MCF 10A (cell line): ENCODE measurements around the gene FAM131C. TPM values are rescaled to one million over a fixed set of nuclear protein-coding genes. Genes with fewer than 3 reads are reported as not detected.

ENCODE experiments used
- BruUV-seq: library from RNA; stranded (reverse); fragments of 400-500 nt; replicated peaks from 2 replicates; lab custom pipeline; 2021; lab: Mats Ljungman, UMichigan
- CTCF ChIA-PET: fragments of 300-600 bp; sonication (Branson Sonifier 250); formaldehyde crosslinking; extraction: SDS; loops from one replicate; lab custom pipeline; 2021; ENCODE audit warnings: antibody characterized with exemption, inconsistent platforms; lab: Yijun Ruan, JAX
- POLR2A ChIA-PET: fragments of 300-600, 350-650 bp; sonication (Branson Sonifier 250); formaldehyde crosslinking; extraction: SDS; loops from one replicate; lab custom pipeline; 2020; ENCODE audit warnings: antibody characterized with exemption, inconsistent platforms; lab: Yijun Ruan, JAX
- DNase-seq: peaks from one replicate; pipeline ENCODE4 v3.0.0-alpha.2; 2018; ENCODE audit not compliant: unreplicated experiment
- H3K27ac Mint-ChIP-seq: one replicate; pipeline ENCODE4 v1.8.0; 2022; ENCODE audit warnings: mild to moderate bottlenecking, low read depth, mixed read lengths; ENCODE audit not compliant: unreplicated experiment
- H3K27me3 Mint-ChIP-seq: one replicate; pipeline ENCODE4 v1.8.0; 2022; ENCODE audit warnings: mixed read lengths; ENCODE audit not compliant: insufficient read depth, unreplicated experiment
- H3K36me3 Mint-ChIP-seq: one replicate; pipeline ENCODE4 v1.8.0; 2022; ENCODE audit warnings: mild to moderate bottlenecking, moderate library complexity, mixed read lengths; ENCODE audit not compliant: insufficient read depth, unreplicated experiment
- H3K4me1 Mint-ChIP-seq: one replicate; pipeline ENCODE4 v1.8.0; 2022; ENCODE audit warnings: mixed read lengths; ENCODE audit not compliant: insufficient read depth, unreplicated experiment
- H3K4me3 Mint-ChIP-seq: one replicate; pipeline ENCODE4 v1.8.0; 2022; ENCODE audit warnings: mild to moderate bottlenecking, moderate library complexity, mixed read lengths; ENCODE audit not compliant: unreplicated experiment
- H3K9me3 Mint-ChIP-seq: one replicate; pipeline ENCODE4 v1.8.0; 2022; ENCODE audit warnings: mixed read lengths; ENCODE audit not compliant: unreplicated experiment
- intact Hi-C: fragments of 100-400 bp; cut with micrococcal nuclease; formaldehyde crosslinking; loops from 2 replicates; pipeline ENCODE4 v1.14.1; 2022
- total RNA-seq: library from RNA; stranded (reverse); gene quantifications from 2 replicates; pipeline ENCODE4 v1.2.3, GENCODE V29; 2022
- TF ChIP-seq, protein P1 (sequence below): fragments of 200-600 bp; IDR thresholded peaks from one replicate; pipeline ENCODE4 v1.8.0; 2022; ENCODE audit warnings: antibody characterized with exemption, mild to moderate bottlenecking; ENCODE audit not compliant: unreplicated experiment

The FAM131C gene
- total RNA-seq, 1 experiment from 2014 or later: not detected

- TF ChIP-seq, protein P1, sequence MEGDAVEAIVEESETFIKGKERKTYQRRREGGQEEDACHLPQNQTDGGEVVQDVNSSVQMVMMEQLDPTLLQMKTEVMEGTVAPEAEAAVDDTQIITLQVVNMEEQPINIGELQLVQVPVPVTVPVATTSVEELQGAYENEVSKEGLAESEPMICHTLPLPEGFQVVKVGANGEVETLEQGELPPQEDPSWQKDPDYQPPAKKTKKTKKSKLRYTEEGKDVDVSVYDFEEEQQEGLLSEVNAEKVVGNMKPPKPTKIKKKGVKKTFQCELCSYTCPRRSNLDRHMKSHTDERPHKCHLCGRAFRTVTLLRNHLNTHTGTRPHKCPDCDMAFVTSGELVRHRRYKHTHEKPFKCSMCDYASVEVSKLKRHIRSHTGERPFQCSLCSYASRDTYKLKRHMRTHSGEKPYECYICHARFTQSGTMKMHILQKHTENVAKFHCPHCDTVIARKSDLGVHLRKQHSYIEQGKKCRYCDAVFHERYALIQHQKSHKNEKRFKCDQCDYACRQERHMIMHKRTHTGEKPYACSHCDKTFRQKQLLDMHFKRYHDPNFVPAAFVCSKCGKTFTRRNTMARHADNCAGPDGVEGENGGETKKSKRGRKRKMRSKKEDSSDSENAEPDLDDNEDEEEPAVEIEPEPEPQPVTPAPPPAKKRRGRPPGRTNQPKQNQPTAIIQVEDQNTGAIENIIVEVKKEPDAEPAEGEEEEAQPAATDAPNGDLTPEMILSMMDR: no peak
- DNase-seq: peak; percentile 53
- no peak overlapping the region for H3K4me3 Mint-ChIP-seq
- peak overlapping the region; percentile 9 for H3K27ac Mint-ChIP-seq
- H3K36me3 Mint-ChIP-seq: peaks cover 36% of the 10 kb centered on the region
- H3K9me3 Mint-ChIP-seq: no peaks in the 10 kb centered on the region
- CTCF ChIA-PET: interaction anchor here (0.7 to 1.4 kb wide), 2 partner anchors 42 to 77 kb away, joined by 3 to 7 read pairs; no protein-coding TSS in a partner anchor
- intact Hi-C loops: loop anchor here (5.0 kb wide), 1 partner anchor 44 kb away; no protein-coding TSS in a partner anchor
- peaks cover 27% of the 10 kb centered on the region for H3K4me1 Mint-ChIP-seq
- POLR2A ChIA-PET: interaction anchor here (0.7 to 5.8 kb wide), 5 partner anchors 10 to 65 kb away, joined by 3 to 53 read pairs (median 3); no protein-coding TSS in a partner anchor
- H3K27me3 Mint-ChIP-seq: no peaks in the 10 kb centered on the region
- BruUV-seq: no TSS peak
Observed at GRCh38 chr1:16120940-16121410, 47.5 kb upstream of the FAM131C start.

GRCh38 chr1:16120407-16120806, 47.0 kb upstream of the FAM131C start:
- Mint-ChIP-seq H3K4me1 (peaks cover 21% of the 10 kb centered on the region), H3K27ac (peak overlapping the region; percentile 9), H3K27me3 (no peaks in the 10 kb centered on the region), H3K9me3 (no peaks in the 10 kb centered on the region), H3K4me3 (no peak overlapping the region), H3K36me3 (peaks cover 30% of the 10 kb centered on the region)
- intact Hi-C loops: loop anchor here (5.0 kb wide), 1 partner anchor 43 kb away; no protein-coding TSS in a partner anchor
- DNase-seq: no peak
- ChIA-PET CTCF (interaction anchor here (0.8 to 1.4 kb wide), 2 partner anchors 38 to 41 kb away, joined by 3 to 7 read pairs; no protein-coding TSS in a partner anchor), POLR2A (interaction anchor here (0.6 to 5.8 kb wide), 6 partner anchors 9 to 66 kb away, joined by 3 to 53 read pairs (median 4); no protein-coding TSS in a partner anchor)
- TF ChIP-seq, protein P1: no peak
- no TSS peak for BruUV-seq

- H3K4me3 Mint-ChIP-seq: no peak overlapping the region
- ChIA-PET CTCF (interaction anchor here (0.8 to 1.3 kb wide), 3 partner anchors 11 to 40 kb away, joined by 3 read pairs; no protein-coding TSS in a partner anchor), POLR2A (interaction anchor here (0.6 to 1.1 kb wide), 3 partner anchors 28 to 66 kb away, joined by 3 to 4 read pairs (median 4); no protein-coding TSS in a partner anchor)
- DNase-seq: no peak
- H3K36me3 Mint-ChIP-seq: peaks cover 25% of the 10 kb centered on the region
- TF ChIP-seq, protein P1: no peak
- intact Hi-C loops: loop anchor here (5.0 kb wide), 1 partner anchor 43 kb away; no protein-coding TSS in a partner anchor
- peaks cover 21% of the 10 kb centered on the region for H3K4me1 Mint-ChIP-seq
- H3K27ac Mint-ChIP-seq: peak overlapping the region; percentile 27
- no peaks in the 10 kb centered on the region for H3K27me3 Mint-ChIP-seq
- BruUV-seq: no TSS peak
- no peaks in the 10 kb centered on the region for H3K9me3 Mint-ChIP-seq
Observed at GRCh38 chr1:16119926-16120325, 46.5 kb upstream of the FAM131C start.

DNA sequence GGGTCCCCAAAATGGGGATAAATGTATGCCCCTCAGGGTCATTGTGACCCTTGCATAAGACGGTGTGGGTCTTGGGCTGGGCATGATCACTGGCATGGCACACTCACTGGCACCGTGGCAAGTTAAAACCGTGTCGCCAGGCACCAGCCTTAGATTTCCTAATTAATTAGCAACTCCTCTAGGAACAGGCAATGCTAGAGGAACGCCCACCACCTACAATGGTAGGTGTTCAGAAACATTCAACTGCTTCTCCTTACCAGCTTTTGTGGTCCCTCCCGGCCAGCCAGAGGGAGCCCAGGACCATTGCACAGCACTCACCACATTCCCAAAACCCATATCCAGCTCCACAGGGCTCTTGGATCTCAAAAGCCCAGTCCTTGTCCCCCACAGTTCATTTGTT, 46.1 kb upstream of the FAM131C start:
- Mint-ChIP-seq H3K4me3 (no peak overlapping the region), H3K27ac (peak overlapping the region; percentile 27), H3K27me3 (no peaks in the 10 kb centered on the region), H3K36me3 (peaks cover 21% of the 10 kb centered on the region), H3K9me3 (no peaks in the 10 kb centered on the region), H3K4me1 (peaks cover 18% of the 10 kb centered on the region)
- CTCF ChIA-PET: interaction anchor here (0.7 to 1.3 kb wide), 3 partner anchors 12 to 40 kb away, joined by 3 read pairs; no protein-coding TSS in a partner anchor
- no TSS peak for BruUV-seq
- POLR2A ChIA-PET: interaction anchor here (1.0 to 1.1 kb wide), 2 partner anchors 37 to 67 kb away, joined by 4 read pairs; no protein-coding TSS in a partner anchor
- intact Hi-C loops: no loop called here
- no peak for DNase-seq
- TF ChIP-seq, protein P1: no peak
